ENCODE measurements around the gene COA8. TPM values are rescaled to one million over a fixed set of nuclear protein-coding genes. Genes with fewer than 3 reads are reported as not detected.

Gene COA8, protein sequence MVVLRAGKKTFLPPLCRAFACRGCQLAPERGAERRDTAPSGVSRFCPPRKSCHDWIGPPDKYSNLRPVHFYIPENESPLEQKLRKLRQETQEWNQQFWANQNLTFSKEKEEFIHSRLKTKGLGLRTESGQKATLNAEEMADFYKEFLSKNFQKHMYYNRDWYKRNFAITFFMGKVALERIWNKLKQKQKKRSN
- total RNA-seq (40.7 TPM), polyA plus RNA-seq (ENCODE audit: insufficient read depth, low read depth, low replicate concordance) (65.1 TPM)
- long read RNA-seq, donor 1, transcript APOPT1-201 (5 exons, 2,523 nt): minor isoform, 12 of 36 reads
- long read RNA-seq, donor 1, transcript APOPT1-202 (3 exons, 575 nt): major isoform, 17 of 36 reads
- long read RNA-seq, donor 1, partial matches to known transcripts: 5 of 36 reads
- long read RNA-seq, donor 1, other reads (novel, unspliced or antisense): 0 of 36 reads
- long read RNA-seq, donor 2, transcript APOPT1-201 (5 exons, 2,523 nt): major isoform, 16 of 21 reads
- long read RNA-seq, donor 2, partial matches to known transcripts: 0 of 21 reads
- long read RNA-seq, donor 2, other reads (novel, unspliced or antisense): 0 of 21 reads
- long read RNA-seq, donor 3, transcript APOPT1-201 (5 exons, 2,523 nt): major isoform, 25 of 38 reads
- long read RNA-seq, donor 3, transcript APOPT1-202 (3 exons, 575 nt): minor isoform, 7 of 38 reads
- long read RNA-seq, donor 3, partial matches to known transcripts: 0 of 38 reads
- long read RNA-seq, donor 3, other reads (novel, unspliced or antisense): 0 of 38 reads
- long read RNA-seq, donor 4, transcript APOPT1-201 (5 exons, 2,523 nt): major isoform, 17 of 22 reads
- long read RNA-seq, donor 4, partial matches to known transcripts: 0 of 22 reads
- long read RNA-seq, donor 4, other reads (novel, unspliced or antisense): 0 of 22 reads
- long read RNA-seq, donor 5, partial matches to known transcripts: 0 of 2 reads
- long read RNA-seq, donor 5, other reads (novel, unspliced or antisense): 0 of 2 reads
- long read RNA-seq, donor 6, transcript APOPT1-203 (4 exons, 782 nt): minor isoform, 5 of 36 reads
- long read RNA-seq, donor 6, transcript APOPT1-202 (3 exons, 575 nt): major isoform, 16 of 36 reads
- long read RNA-seq, donor 6, transcript APOPT1-201 (5 exons, 2,523 nt): minor isoform, 13 of 36 reads
- long read RNA-seq, donor 6, partial matches to known transcripts: 0 of 36 reads
- long read RNA-seq, donor 6, other reads (novel, unspliced or antisense): 0 of 36 reads
- long read RNA-seq, donor 7, transcript APOPT1-202 (3 exons, 575 nt): minor isoform, 6 of 26 reads
- long read RNA-seq, donor 7, transcript APOPT1-201 (5 exons, 2,523 nt): major isoform, 12 of 26 reads
- long read RNA-seq, donor 7, partial matches to known transcripts: 2 of 26 reads
- long read RNA-seq, donor 7, other reads (novel, unspliced or antisense): 3 of 26 reads
- long read RNA-seq, donor 8, transcript APOPT1-201 (5 exons, 2,523 nt): major isoform, 12 of 26 reads
- long read RNA-seq, donor 8, transcript APOPT1-202 (3 exons, 575 nt): minor isoform, 8 of 26 reads
- long read RNA-seq, donor 8, partial matches to known transcripts: 0 of 26 reads
- long read RNA-seq, donor 8, other reads (novel, unspliced or antisense): 0 of 26 reads
- long read RNA-seq, donor 9, transcript APOPT1-202 (3 exons, 575 nt): minor isoform, 7 of 24 reads
- long read RNA-seq, donor 9, transcript APOPT1-201 (5 exons, 2,523 nt): major isoform, 12 of 24 reads
- long read RNA-seq, donor 9, partial matches to known transcripts: 0 of 24 reads
- long read RNA-seq, donor 9, other reads (novel, unspliced or antisense): 0 of 24 reads
- long read RNA-seq, donor 10, transcript APOPT1-202 (3 exons, 575 nt): minor isoform, 5 of 30 reads
- long read RNA-seq, donor 10, transcript APOPT1-201 (5 exons, 2,523 nt): major isoform, 17 of 30 reads
- long read RNA-seq, donor 10, partial matches to known transcripts: 6 of 30 reads
- long read RNA-seq, donor 10, other reads (novel, unspliced or antisense): 0 of 30 reads

DNA sequence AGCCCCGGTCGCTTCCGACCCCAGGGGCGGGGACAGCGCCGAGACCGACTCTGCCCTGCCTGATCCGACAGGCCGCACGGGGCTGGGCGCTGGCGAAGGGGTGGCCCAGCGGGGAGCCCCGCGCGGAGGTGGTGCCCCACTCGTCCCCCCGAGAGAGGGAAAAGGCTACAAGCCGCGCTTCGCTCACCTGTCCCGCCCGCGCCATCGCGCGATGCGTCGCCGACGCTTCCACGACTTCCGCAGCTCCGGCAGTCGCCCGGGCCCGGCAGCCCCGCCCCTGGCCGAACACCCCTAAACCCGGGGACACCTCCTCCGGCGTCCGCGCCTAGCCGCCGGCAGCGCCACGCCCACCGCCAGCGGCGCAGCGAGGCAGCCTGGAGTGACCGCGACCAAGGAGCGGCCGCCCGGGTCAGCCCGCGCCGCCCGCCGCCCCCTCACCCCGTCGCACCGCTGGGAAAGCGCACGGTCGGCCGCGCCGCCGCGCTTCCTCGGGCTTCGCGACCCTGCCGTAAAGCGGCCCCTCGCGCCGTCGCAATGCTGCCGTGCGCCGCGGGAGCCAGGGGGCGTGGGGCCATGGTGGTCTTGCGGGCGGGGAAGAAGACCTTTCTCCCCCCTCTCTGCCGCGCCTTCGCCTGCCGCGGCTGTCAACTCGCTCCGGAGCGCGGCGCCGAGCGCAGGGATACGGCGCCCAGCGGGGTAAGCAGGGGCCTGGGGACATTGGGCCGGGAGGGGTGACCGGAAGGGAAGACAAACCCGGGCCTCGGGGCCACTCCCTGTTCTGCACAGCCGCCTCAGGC is at the start of gene COA8, which contains the start of gene BAG5:
COA8 (plus strand) TSS at position 532 of the 797 bp plus-strand sequence; CDS start at position 574, 42 bp downstream.
BAG5 (minus strand) TSS at position 229 of the 797 bp plus-strand sequence. CDS start 1,493 bp downstream, outside the sequence.
- Histone ChIP-seq H3K27me3 (ENCODE audit: control insufficient read depth, insufficient read depth, low read length) (no peaks in the 10 kb centered on the region), H3K9me3 (ENCODE audit: control insufficient read depth in 2 of 3, insufficient read depth in 1 of 3, low read length in 3 of 3) (no peaks in the 10 kb centered on the region), H3K27ac (ENCODE audit: low read depth in 2 of 2, low read length in 2 of 2) (peak within 1 kb of the TSS; percentile 93), H3K36me3 (ENCODE audit: control insufficient read depth in 2 of 3, insufficient read depth in 3 of 3, low read length in 3 of 3) (peaks cover 0 to 18% (median 7%) of the 10 kb centered on the region in 3 donors), H3K9ac (ENCODE audit: low read length in 3 of 3) (peak within 1 kb of the TSS; percentile 61 to 77 (median 66)), H3K4me3 (ENCODE audit: low read length in 3 of 3) (peak within 1 kb of the TSS; percentile 86 to 94 (median 87)), H3K4me1 (ENCODE audit: control insufficient read depth in 2 of 3, insufficient read depth in 2 of 3, low read depth in 1 of 3, low read length in 3 of 3) (peaks cover 7 to 28% (median 20%) of the 10 kb centered on the region in 3 donors)
- DNase-seq (peak; percentile 90 to 97 (median 93)), FAIRE-seq (no peak)
- TF ChIP-seq, protein P1, sequence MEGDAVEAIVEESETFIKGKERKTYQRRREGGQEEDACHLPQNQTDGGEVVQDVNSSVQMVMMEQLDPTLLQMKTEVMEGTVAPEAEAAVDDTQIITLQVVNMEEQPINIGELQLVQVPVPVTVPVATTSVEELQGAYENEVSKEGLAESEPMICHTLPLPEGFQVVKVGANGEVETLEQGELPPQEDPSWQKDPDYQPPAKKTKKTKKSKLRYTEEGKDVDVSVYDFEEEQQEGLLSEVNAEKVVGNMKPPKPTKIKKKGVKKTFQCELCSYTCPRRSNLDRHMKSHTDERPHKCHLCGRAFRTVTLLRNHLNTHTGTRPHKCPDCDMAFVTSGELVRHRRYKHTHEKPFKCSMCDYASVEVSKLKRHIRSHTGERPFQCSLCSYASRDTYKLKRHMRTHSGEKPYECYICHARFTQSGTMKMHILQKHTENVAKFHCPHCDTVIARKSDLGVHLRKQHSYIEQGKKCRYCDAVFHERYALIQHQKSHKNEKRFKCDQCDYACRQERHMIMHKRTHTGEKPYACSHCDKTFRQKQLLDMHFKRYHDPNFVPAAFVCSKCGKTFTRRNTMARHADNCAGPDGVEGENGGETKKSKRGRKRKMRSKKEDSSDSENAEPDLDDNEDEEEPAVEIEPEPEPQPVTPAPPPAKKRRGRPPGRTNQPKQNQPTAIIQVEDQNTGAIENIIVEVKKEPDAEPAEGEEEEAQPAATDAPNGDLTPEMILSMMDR (IDR thresholded peaks at IDR 0.05; ENCODE audit: borderline replicate concordance, extremely low read depth, insufficient read depth): no peak
- intact Hi-C loops (cut with DNase I): no loop called here

DNA sequence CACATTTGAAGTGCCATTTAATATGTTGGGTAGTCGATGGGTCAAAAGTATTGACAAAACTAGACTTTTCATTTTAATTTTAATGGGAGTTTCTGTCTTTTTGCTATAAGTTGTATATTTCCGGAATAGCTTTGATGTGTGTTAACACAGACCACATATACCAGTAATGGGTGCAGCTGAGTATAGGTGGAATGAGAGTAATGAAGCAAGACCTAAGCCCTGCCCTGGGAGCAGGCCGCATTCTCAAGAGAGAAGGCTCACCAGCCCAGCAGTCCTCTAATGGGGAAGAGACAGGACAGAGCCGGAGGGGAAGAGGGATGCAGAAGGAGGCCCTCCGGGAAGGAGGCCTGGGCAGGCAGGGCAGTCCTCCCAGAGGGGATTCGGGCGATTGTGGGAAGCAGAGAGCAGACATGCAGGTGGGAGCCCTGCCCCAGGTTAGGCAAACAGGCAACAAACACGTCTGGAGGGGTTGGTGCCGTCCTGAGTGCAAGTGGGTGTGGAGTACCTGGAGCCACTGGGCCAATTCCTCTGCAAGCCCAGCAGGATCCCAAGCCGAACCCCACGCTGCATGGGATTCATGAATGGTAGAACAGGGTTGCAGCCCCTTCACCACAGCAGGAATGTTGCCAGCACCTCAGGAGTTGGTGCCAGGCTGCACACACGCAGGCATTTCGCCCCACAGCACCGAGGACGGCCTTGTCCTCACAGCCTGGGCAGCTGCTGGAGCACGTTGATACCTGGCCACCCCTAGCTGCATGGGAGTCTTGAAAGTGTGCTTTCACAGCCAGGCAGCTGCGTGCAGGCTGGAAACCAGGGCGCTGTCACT is 48.0 kb upstream of the COA8 start:
- Histone ChIP-seq H3K4me3 (ENCODE audit: low read length in 3 of 3) (no peak overlapping the region), H3K4me1 (ENCODE audit: control insufficient read depth in 2 of 3, insufficient read depth in 2 of 3, low read depth in 1 of 3, low read length in 3 of 3) (peaks cover 2 to 30% (median 24%) of the 10 kb centered on the region in 3 donors), H3K27ac (ENCODE audit: low read depth in 2 of 2, low read length in 2 of 2) (no peak overlapping the region), H3K27me3 (ENCODE audit: control insufficient read depth, insufficient read depth, low read length) (no peaks in the 10 kb centered on the region), H3K9me3 (ENCODE audit: control insufficient read depth in 2 of 3, insufficient read depth in 1 of 3, low read length in 3 of 3) (no peaks in the 10 kb centered on the region), H3K36me3 (ENCODE audit: control insufficient read depth in 2 of 3, insufficient read depth in 3 of 3, low read length in 3 of 3) (peaks cover 0 to 9% (median 6%) of the 10 kb centered on the region in 3 donors), H3K9ac (ENCODE audit: low read length in 3 of 3) (no peak overlapping the region)
- DNase-seq (peak in 2 of 5 donors; percentile 30 to 53), FAIRE-seq (no peak)
- TF ChIP-seq, protein P1 (IDR thresholded peaks at IDR 0.05; ENCODE audit: borderline replicate concordance, extremely low read depth, insufficient read depth): no peak
- intact Hi-C loops (cut with DNase I): no loop called here

Measured in kidney (tissue), 22 donors.